Astrocyte (in vitro differentiated cells and primary cell): ENCODE results near the gene AP1M1. TPM values are rescaled to one million over a fixed set of nuclear protein-coding genes. Genes with fewer than 3 reads are reported as not detected.

Experiments
- DNase-seq: peaks from one replicate; pipeline ENCODE4 v3.0.0-alpha.2; 2010; ENCODE audit warnings: low read depth
- FAIRE-seq: peaks from 2 replicates; lab custom pipeline; 2011; peaks lifted over from hg19 to GRCh38; lab: Jason Lieb, UNC
- H2AFZ ChIP-seq: 2 replicates; pipeline ENCODE4 v1.6.0; 2012; ENCODE audit warnings: low read depth, low read length, inconsistent platforms
- H3K27ac ChIP-seq: 2 replicates; pipeline ENCODE4 v1.5.1; 2011; ENCODE audit warnings: low read depth, low read length, inconsistent platforms
- H3K27me3 ChIP-seq: 2 replicates; pipeline ENCODE4 v1.6.0; 2011; ENCODE audit warnings: low read length, inconsistent platforms; ENCODE audit not compliant: insufficient read depth
- H3K36me3 ChIP-seq: 2 replicates; pipeline ENCODE4 v1.5.1; 2011; ENCODE audit warnings: low read length, inconsistent platforms; ENCODE audit not compliant: insufficient read depth
- H3K4me1 ChIP-seq: 2 replicates; pipeline ENCODE4 v1.5.1; 2011; ENCODE audit warnings: low read length, inconsistent platforms; ENCODE audit not compliant: insufficient read depth
- H3K4me2 ChIP-seq: 2 replicates; pipeline ENCODE4 v1.6.0; 2012; ENCODE audit warnings: low read length, inconsistent platforms
- H3K4me3 ChIP-seq: 2 replicates; pipeline ENCODE4 v1.5.1; 2011; ENCODE audit warnings: low read depth, mild to moderate bottlenecking, low read length, inconsistent platforms; ENCODE audit not compliant: insufficient read depth
- H3K79me2 ChIP-seq: 2 replicates; pipeline ENCODE4 v1.6.0; 2012; ENCODE audit warnings: mild to moderate bottlenecking, low read length, inconsistent platforms; ENCODE audit not compliant: insufficient read depth
- H3K9ac ChIP-seq: 2 replicates; pipeline ENCODE4 v1.6.0; 2012; ENCODE audit warnings: mild to moderate bottlenecking, low read length, inconsistent platforms
- H3K9me3 ChIP-seq: 2 replicates; pipeline ENCODE4 v1.5.1; 2012; ENCODE audit warnings: low read depth, mild to moderate bottlenecking, low read length, inconsistent platforms; ENCODE audit not compliant: insufficient read depth
- H4K20me1 ChIP-seq: 2 replicates; pipeline ENCODE4 v1.6.0; 2012; ENCODE audit warnings: low read length, inconsistent platforms; ENCODE audit not compliant: insufficient read depth
- H3K27ac Mint-ChIP-seq: one replicate; pipeline ENCODE4 v1.8.0; 2021; ENCODE audit warnings: mild to moderate bottlenecking, mixed read lengths; ENCODE audit not compliant: unreplicated experiment
- H3K27me3 Mint-ChIP-seq: one replicate; pipeline ENCODE4 v1.8.0; 2021; ENCODE audit warnings: low read depth, mixed read lengths; ENCODE audit not compliant: unreplicated experiment
- H3K36me3 Mint-ChIP-seq: one replicate; pipeline ENCODE4 v1.8.0; 2021; ENCODE audit warnings: low read depth, mixed read lengths; ENCODE audit not compliant: unreplicated experiment
- H3K4me1 Mint-ChIP-seq: one replicate; pipeline ENCODE4 v1.8.0; 2021; ENCODE audit warnings: low read depth, mixed read lengths; ENCODE audit not compliant: unreplicated experiment
- H3K4me3 Mint-ChIP-seq: one replicate; pipeline ENCODE4 v1.8.0; 2021; ENCODE audit warnings: mild to moderate bottlenecking, moderate library complexity, mixed read lengths; ENCODE audit not compliant: unreplicated experiment
- H3K9me3 Mint-ChIP-seq: one replicate; pipeline ENCODE4 v1.8.0; 2021; ENCODE audit warnings: mild to moderate bottlenecking, mixed read lengths; ENCODE audit not compliant: unreplicated experiment
- EZH2 ChIP-seq: IDR thresholded peaks from 2 replicates; pipeline ENCODE4 v1.6.1; 2012; ENCODE audit warnings: mild to moderate bottlenecking, low read length, inconsistent platforms; ENCODE audit not compliant: insufficient read depth
- total RNA-seq: library from RNA; stranded (reverse); gene quantifications from 2 replicates; pipeline ENCODE4 v1.2.1, GENCODE V29; 2021
- TF ChIP-seq, protein P1 (sequence below): IDR thresholded peaks from 2 replicates; pipeline ENCODE4 v1.5.1; 2011; ENCODE audit warnings: low read depth, mild to moderate bottlenecking, inconsistent platforms, low read length, moderate library complexity; ENCODE audit not compliant: insufficient read depth

AP1M1 gene
- total RNA-seq, 1 donor from 2014 or later = 87.6 TPM

DNA sequence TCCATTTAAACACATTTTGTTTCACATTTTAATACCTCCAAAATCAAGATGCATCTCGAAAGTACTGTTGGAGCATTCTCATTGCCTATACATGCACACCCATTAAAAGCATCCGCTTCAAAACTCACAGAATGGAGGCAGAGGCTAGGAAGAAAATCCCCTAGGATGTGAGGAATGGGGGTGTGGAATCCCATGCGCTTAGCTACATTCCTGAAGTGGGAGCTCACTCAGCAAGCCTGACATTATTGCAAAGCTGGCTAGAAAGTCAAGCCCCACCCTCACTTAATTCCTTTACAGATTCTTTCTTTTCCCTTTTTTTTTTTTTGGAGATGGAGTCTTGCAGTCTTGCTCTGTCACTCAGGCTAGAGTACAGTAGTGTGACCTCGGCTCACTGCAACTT is 17.1 kb upstream of the AP1M1 start:
- H3K4me1 ChIP-seq = peaks cover 7% of the 10 kb centered on the region
- peaks cover 4% of the 10 kb centered on the region for H3K79me2 ChIP-seq
- H3K4me1 Mint-ChIP-seq = peaks cover 5% of the 10 kb centered on the region
- H3K9me3 Mint-ChIP-seq = no peaks in the 10 kb centered on the region
- H4K20me1 ChIP-seq = no peaks in the 10 kb centered on the region
- no peak for TF ChIP-seq EZH2
- TF ChIP-seq, protein P1, sequence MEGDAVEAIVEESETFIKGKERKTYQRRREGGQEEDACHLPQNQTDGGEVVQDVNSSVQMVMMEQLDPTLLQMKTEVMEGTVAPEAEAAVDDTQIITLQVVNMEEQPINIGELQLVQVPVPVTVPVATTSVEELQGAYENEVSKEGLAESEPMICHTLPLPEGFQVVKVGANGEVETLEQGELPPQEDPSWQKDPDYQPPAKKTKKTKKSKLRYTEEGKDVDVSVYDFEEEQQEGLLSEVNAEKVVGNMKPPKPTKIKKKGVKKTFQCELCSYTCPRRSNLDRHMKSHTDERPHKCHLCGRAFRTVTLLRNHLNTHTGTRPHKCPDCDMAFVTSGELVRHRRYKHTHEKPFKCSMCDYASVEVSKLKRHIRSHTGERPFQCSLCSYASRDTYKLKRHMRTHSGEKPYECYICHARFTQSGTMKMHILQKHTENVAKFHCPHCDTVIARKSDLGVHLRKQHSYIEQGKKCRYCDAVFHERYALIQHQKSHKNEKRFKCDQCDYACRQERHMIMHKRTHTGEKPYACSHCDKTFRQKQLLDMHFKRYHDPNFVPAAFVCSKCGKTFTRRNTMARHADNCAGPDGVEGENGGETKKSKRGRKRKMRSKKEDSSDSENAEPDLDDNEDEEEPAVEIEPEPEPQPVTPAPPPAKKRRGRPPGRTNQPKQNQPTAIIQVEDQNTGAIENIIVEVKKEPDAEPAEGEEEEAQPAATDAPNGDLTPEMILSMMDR = no peak
- H3K9ac ChIP-seq = no peak overlapping the region
- H3K9me3 ChIP-seq = no peaks in the 10 kb centered on the region
- H2AFZ ChIP-seq = peak overlapping the region; percentile 24
- H3K4me2 ChIP-seq = peak overlapping the region; percentile 28
- no peak overlapping the region for H3K27ac ChIP-seq
- no peak overlapping the region for H3K4me3 ChIP-seq
- no peaks in the 10 kb centered on the region for H3K27me3 Mint-ChIP-seq
- no peaks in the 10 kb centered on the region for H3K36me3 ChIP-seq
- H3K27me3 ChIP-seq = no peaks in the 10 kb centered on the region
- peak; percentile 52 for FAIRE-seq
- H3K4me3 Mint-ChIP-seq = no peak overlapping the region
- H3K27ac Mint-ChIP-seq = peak overlapping the region; percentile 16
- H3K36me3 Mint-ChIP-seq = peaks cover 3% of the 10 kb centered on the region
- DNase-seq = peak; percentile 80

DNA sequence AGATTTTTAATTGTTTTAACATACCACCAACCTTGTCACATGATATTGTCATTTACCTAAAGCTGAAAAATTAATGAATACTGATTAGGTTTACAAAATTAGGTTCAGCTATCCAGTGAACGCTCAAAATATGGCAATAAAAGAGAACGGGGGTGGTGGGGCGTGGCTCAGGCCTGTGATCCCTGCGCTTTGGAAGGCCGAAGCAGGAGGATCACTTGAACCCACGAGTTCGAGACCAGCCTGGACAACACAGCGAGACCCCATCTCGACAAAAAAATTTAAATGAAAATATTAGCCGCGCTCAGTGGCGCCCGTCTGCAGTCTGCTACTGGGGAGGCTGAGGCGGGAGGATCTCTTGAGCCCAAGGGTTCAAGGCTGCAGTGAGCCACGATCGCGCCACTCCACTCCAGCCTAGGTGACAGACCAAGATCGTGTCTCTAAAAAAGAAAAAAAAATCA is 13.0 kb upstream of the AP1M1 start:
- TF ChIP-seq EZH2 = no peak
- TF ChIP-seq, protein P1 = no peak
- H2AFZ ChIP-seq = peak overlapping the region; percentile 70
- H3K4me1 ChIP-seq = peaks cover 16% of the 10 kb centered on the region
- peaks cover 6% of the 10 kb centered on the region for H3K36me3 ChIP-seq
- FAIRE-seq (no peak), DNase-seq (no peak)
- Mint-ChIP-seq H3K9me3 (no peaks in the 10 kb centered on the region), H3K4me1 (peaks cover 7% of the 10 kb centered on the region), H3K36me3 (peaks cover 11% of the 10 kb centered on the region), H3K27ac (no peak overlapping the region), H3K4me3 (peak overlapping the region; percentile 99), H3K27me3 (no peaks in the 10 kb centered on the region)
- H3K9ac ChIP-seq = peak overlapping the region; percentile 97
- H3K79me2 ChIP-seq = peaks cover 31% of the 10 kb centered on the region
- H4K20me1 ChIP-seq = peaks cover 19% of the 10 kb centered on the region
- peak overlapping the region; percentile 97 for H3K4me3 ChIP-seq
- no peak overlapping the region for H3K27ac ChIP-seq
- no peaks in the 10 kb centered on the region for H3K27me3 ChIP-seq
- peak overlapping the region; percentile 100 for H3K4me2 ChIP-seq
- H3K9me3 ChIP-seq = no peaks in the 10 kb centered on the region

- Mint-ChIP-seq H3K36me3 (peaks cover 11% of the 10 kb centered on the region), H3K27ac (peak within 1 kb of the TSS; percentile 97)
- TF ChIP-seq, protein P1 = peak; percentile 9
- TF ChIP-seq EZH2 = no peak
Measured at GRCh38 chr19:16185123-16185767, 12.5 kb upstream of the AP1M1 start, which contains the start of gene FAM32A. Gene FAM32A, plus strand, starts transcription at chr19:16185410. Its CDS starts 33 bp downstream, at chr19:16185443.

More at GRCh38 chr19:16185123-16185767, 12.5 kb upstream of the AP1M1 start, which contains the start of gene FAM32A:
- DNase-seq (peak; percentile 97), FAIRE-seq (peak; percentile 81)
- Histone ChIP-seq H3K4me3 (peak within 1 kb of the TSS; percentile 97), H3K9ac (peak within 1 kb of the TSS; percentile 97), H4K20me1 (peaks cover 25% of the 10 kb centered on the region), H3K9me3 (no peaks in the 10 kb centered on the region), H2AFZ (peak within 1 kb of the TSS; percentile 87), H3K4me1 (peaks cover 16% of the 10 kb centered on the region), H3K27me3 (no peaks in the 10 kb centered on the region), H3K36me3 (peaks cover 11% of the 10 kb centered on the region), H3K79me2 (peaks cover 35% of the 10 kb centered on the region), H3K27ac (peak within 1 kb of the TSS; percentile 86), H3K4me2 (peak within 1 kb of the TSS; percentile 100)
- Mint-ChIP-seq H3K4me1 (peaks cover 5% of the 10 kb centered on the region), H3K9me3 (no peaks in the 10 kb centered on the region), H3K4me3 (peak within 1 kb of the TSS; percentile 99), H3K27me3 (no peaks in the 10 kb centered on the region)
